Panc1 (cell line): ENCODE results near the gene IPP. TPM values are rescaled to one million over a fixed set of nuclear protein-coding genes. Genes with fewer than 3 reads are reported as not detected.

Experiments
- ATAC-seq: fragments of 200-7000 bp; cut with Tn5 transposase; 2 replicates; pipeline ENCODE4 v1.9.1; 2020; ENCODE audit warnings: mild to moderate bottlenecking, moderate library complexity
- BruUV-seq: library from RNA; stranded (reverse); fragments of 400-500 nt; replicated peaks from 2 replicates; lab custom pipeline; 2021; lab: Mats Ljungman, UMichigan
- CTCF ChIA-PET: fragments of 300-600 bp; sonication (Branson Sonifier 250); formaldehyde crosslinking; loops from one replicate; lab custom pipeline; 2022; ENCODE audit warnings: antibody characterized with exemption; lab: Charles Lee
- POLR2A ChIA-PET: fragments of 300-600 bp; sonication (Branson Sonifier 250); formaldehyde crosslinking; loops from one replicate; lab custom pipeline; 2022; ENCODE audit warnings: antibody characterized with exemption; lab: Charles Lee
- DNase-seq: peaks from one replicate; pipeline ENCODE4 v3.0.0-alpha.2; 2010; ENCODE audit warnings: low read depth, low spot score
- H3K27ac ChIP-seq: 2 replicates; pipeline ENCODE4 v1.5.1; 2011; ENCODE audit warnings: mild to moderate bottlenecking, low read length, inconsistent platforms
- H3K27me3 ChIP-seq: fragments of 200-500 bp; sonication (Bioruptor generic); 2 replicates; pipeline ENCODE4 v1.6.0; 2014; ENCODE audit warnings: low read length, inconsistent platforms; ENCODE audit not compliant: control insufficient read depth, insufficient read depth
- H3K36me3 ChIP-seq: fragments of 200-500 bp; sonication (Bioruptor generic); 2 replicates; pipeline ENCODE4 v1.5.1; 2014; ENCODE audit warnings: inconsistent platforms, mild to moderate bottlenecking, low read length, moderate library complexity; ENCODE audit not compliant: control insufficient read depth, insufficient read depth
- H3K4me1 ChIP-seq: 2 replicates; pipeline ENCODE4 v1.5.1; 2011; ENCODE audit warnings: inconsistent platforms, mild to moderate bottlenecking, low read length, moderate library complexity; ENCODE audit not compliant: control insufficient read depth, insufficient read depth
- H3K4me3 ChIP-seq, 2 experiments: 2 replicates each; pipeline ENCODE4 v1.5.1; 2011 to 2012; ENCODE audit warnings: low read depth in 2 of 2, low read length in 2 of 2, mild to moderate bottlenecking in 2 of 2, inconsistent platforms in 1 of 2, moderate library complexity in 1 of 2
- H3K9me3 ChIP-seq: fragments of 200-500 bp; sonication (Bioruptor generic); 2 replicates; pipeline ENCODE4 v1.5.1; 2014; ENCODE audit warnings: low read depth, mild to moderate bottlenecking, inconsistent platforms, low read length, moderate library complexity; ENCODE audit not compliant: control insufficient read depth, insufficient read depth
- POLR2AphosphoS5 ChIP-seq: IDR thresholded peaks from 2 replicates; pipeline ENCODE4 v1.6.1; 2012; ENCODE audit warnings: mild to moderate bottlenecking, low read depth, low read length, moderate library complexity
- SIN3A ChIP-seq: IDR thresholded peaks from 2 replicates; pipeline ENCODE4 v1.6.1; 2012; ENCODE audit warnings: low read depth, mild to moderate bottlenecking, low read length, moderate library complexity, borderline replicate concordance; ENCODE audit not compliant: insufficient read depth
- TCF7L2 ChIP-seq: IDR thresholded peaks from 2 replicates; pipeline ENCODE4 v1.6.1; 2011; ENCODE audit warnings: mild to moderate bottlenecking, low read depth, low read length, inconsistent platforms
- in situ Hi-C: cut with HindIII; loops from 2 replicates; pipeline ENCODE4 v1.10.0; 2016; ENCODE audit warnings: low sequenced_read_pairs, low pct_unique_long_range_greater_than_20kb
- intact Hi-C: fragments of 100-400 bp; cut with micrococcal nuclease; formaldehyde crosslinking; loops from one replicate; pipeline ENCODE4 v1.10.0; 2022; ENCODE audit not compliant: unreplicated experiment
- total RNA-seq: library from RNA; stranded (reverse); gene quantifications from one replicate; pipeline ENCODE4 v1.2.1, GENCODE V29; 2021; ENCODE audit not compliant: unreplicated experiment
- TF ChIP-seq, protein P1 (sequence below): fragments of 450-650 bp; IDR thresholded peaks from 2 replicates; pipeline ENCODE4 v1.5.1; 2017; ENCODE audit warnings: mild to moderate bottlenecking
- TF ChIP-seq, protein P2 (sequence below), 2 experiments: IDR thresholded peaks; 2 replicates each; pipeline ENCODE4 v1.6.1; 2011 to 2012; ENCODE audit warnings: low read depth in 2 of 2, control low read depth in 1 of 2, low read length in 1 of 2, mild to moderate bottlenecking in 1 of 2, moderate library complexity in 1 of 2; ENCODE audit not compliant: insufficient read depth in 1 of 2

IPP gene
- total RNA-seq, 1 experiment from 2014 or later: 28.8 TPM

DNA sequence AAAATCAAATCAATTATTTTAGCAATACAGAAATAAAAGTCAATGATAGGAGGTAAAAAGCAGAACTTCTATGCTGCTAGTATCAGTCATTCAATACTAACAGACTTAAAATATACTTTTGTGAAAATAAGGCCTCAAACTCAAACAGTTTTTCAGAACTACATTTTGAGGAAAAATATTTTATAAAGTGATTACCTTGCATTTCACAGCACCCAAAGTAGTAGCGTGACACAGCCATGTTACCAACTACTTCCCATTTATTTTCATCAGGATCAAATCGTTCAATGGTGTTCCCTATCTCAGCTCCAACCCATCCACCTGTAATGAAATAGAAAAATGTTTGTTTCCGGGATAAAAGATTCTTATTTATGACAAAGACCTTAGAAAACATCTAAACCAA lies 33.8 kb downstream of the IPP start:
- ChIA-PET POLR2A (interaction anchor here (0.7 kb wide), 1 partner anchor 144 kb away, joined by 4 read pairs; no protein-coding TSS in a partner anchor), CTCF (no interaction called here)
- no peak for ATAC-seq
- no peaks in the 10 kb centered on the region for H3K4me1 ChIP-seq
- DNase-seq: no peak
- H3K9me3 ChIP-seq: no peaks in the 10 kb centered on the region
- no peaks in the 10 kb centered on the region for H3K27me3 ChIP-seq
- in situ Hi-C loops: no loop called here
- intact Hi-C loops: no loop called here
- TF ChIP-seq, protein P1, sequence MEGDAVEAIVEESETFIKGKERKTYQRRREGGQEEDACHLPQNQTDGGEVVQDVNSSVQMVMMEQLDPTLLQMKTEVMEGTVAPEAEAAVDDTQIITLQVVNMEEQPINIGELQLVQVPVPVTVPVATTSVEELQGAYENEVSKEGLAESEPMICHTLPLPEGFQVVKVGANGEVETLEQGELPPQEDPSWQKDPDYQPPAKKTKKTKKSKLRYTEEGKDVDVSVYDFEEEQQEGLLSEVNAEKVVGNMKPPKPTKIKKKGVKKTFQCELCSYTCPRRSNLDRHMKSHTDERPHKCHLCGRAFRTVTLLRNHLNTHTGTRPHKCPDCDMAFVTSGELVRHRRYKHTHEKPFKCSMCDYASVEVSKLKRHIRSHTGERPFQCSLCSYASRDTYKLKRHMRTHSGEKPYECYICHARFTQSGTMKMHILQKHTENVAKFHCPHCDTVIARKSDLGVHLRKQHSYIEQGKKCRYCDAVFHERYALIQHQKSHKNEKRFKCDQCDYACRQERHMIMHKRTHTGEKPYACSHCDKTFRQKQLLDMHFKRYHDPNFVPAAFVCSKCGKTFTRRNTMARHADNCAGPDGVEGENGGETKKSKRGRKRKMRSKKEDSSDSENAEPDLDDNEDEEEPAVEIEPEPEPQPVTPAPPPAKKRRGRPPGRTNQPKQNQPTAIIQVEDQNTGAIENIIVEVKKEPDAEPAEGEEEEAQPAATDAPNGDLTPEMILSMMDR: no peak
- no peak for TF ChIP-seq TCF7L2
- TF ChIP-seq SIN3A: no peak
- TF ChIP-seq, protein P2, sequence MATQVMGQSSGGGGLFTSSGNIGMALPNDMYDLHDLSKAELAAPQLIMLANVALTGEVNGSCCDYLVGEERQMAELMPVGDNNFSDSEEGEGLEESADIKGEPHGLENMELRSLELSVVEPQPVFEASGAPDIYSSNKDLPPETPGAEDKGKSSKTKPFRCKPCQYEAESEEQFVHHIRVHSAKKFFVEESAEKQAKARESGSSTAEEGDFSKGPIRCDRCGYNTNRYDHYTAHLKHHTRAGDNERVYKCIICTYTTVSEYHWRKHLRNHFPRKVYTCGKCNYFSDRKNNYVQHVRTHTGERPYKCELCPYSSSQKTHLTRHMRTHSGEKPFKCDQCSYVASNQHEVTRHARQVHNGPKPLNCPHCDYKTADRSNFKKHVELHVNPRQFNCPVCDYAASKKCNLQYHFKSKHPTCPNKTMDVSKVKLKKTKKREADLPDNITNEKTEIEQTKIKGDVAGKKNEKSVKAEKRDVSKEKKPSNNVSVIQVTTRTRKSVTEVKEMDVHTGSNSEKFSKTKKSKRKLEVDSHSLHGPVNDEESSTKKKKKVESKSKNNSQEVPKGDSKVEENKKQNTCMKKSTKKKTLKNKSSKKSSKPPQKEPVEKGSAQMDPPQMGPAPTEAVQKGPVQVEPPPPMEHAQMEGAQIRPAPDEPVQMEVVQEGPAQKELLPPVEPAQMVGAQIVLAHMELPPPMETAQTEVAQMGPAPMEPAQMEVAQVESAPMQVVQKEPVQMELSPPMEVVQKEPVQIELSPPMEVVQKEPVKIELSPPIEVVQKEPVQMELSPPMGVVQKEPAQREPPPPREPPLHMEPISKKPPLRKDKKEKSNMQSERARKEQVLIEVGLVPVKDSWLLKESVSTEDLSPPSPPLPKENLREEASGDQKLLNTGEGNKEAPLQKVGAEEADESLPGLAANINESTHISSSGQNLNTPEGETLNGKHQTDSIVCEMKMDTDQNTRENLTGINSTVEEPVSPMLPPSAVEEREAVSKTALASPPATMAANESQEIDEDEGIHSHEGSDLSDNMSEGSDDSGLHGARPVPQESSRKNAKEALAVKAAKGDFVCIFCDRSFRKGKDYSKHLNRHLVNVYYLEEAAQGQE (IDR thresholded peaks at IDR 0.05; ENCODE audit: insufficient read depth in 1 of 2, low read depth in 2 of 2, low read length in 1 of 2): no peak
- no peak for TF ChIP-seq POLR2AphosphoS5
- H3K27ac ChIP-seq: no peak overlapping the region
- no TSS peak for BruUV-seq
- no peak overlapping the region for H3K4me3 ChIP-seq
- H3K36me3 ChIP-seq: no peaks in the 10 kb centered on the region; the same call in 1 of the 2 replicates

DNA sequence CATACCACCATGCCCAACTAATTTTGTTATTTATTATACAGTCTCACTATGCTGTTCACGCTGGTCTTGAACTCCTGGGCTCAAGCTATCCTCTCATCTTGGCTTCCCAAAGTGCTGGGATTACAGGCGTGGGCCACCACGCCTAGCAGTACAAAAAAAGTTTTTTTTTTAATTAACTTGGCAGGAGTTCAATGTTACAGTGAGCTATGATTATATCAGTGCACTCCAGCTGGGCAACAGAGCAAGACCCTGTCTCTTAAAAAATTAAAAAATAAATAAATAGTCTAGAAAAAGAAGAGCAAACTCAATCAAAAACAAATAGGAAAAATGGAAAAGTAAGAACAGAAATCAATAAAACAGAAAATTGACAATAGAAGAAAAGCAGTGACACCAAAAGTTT lies 36.7 kb downstream of the IPP start:
- ATAC-seq (no peak), DNase-seq (no peak)
- H3K4me3 ChIP-seq: no peak overlapping the region
- CTCF ChIA-PET: no interaction called here
- no peak overlapping the region for H3K27ac ChIP-seq
- no peaks in the 10 kb centered on the region for H3K9me3 ChIP-seq
- no peaks in the 10 kb centered on the region; the same call in 1 of the 2 replicates for H3K36me3 ChIP-seq
- no peaks in the 10 kb centered on the region for H3K27me3 ChIP-seq
- H3K4me1 ChIP-seq: no peaks in the 10 kb centered on the region
- BruUV-seq: no TSS peak
- POLR2A ChIA-PET: interaction anchor here (0.5 kb wide), 1 partner anchor 25 kb away, joined by 8 read pairs; no protein-coding TSS in a partner anchor
- intact Hi-C loops: no loop called here
- TF ChIP-seq, protein P1: no peak
- TF ChIP-seq TCF7L2 (no peak), SIN3A (no peak), POLR2AphosphoS5 (no peak)
- TF ChIP-seq, protein P2 (IDR thresholded peaks at IDR 0.05; ENCODE audit: insufficient read depth in 1 of 2, low read depth in 2 of 2, low read length in 1 of 2): no peak
- in situ Hi-C loops: no loop called here
